Endothelial cell of hepatic sinusoid (primary cell): ENCODE data around the gene SCYGR8.

Experiments used
- in situ Hi-C: cut with HindIII; loops from 2 replicates; pipeline ENCODE4 v1.10.0; 2017; ENCODE audit warnings: low sequenced_read_pairs

SCYGR8 gene

GRCh38 chr2:227759411-227760118, 13.9 kb downstream of the SCYGR8 start:
- in situ Hi-C loops, result no loop called here

- in situ Hi-C loops, result no loop called here
Measured at GRCh38 chr2:227761740-227762476, 16.2 kb downstream of the SCYGR8 start.

- in situ Hi-C loops, result no loop called here
Measured at GRCh38 chr2:227765788-227766372, 20.2 kb downstream of the SCYGR8 start.

GRCh38 chr2:227766373-227766883, 20.7 kb downstream of the SCYGR8 start:
- in situ Hi-C loops, result no loop called here

GRCh38 chr2:227767830-227768229, 22.1 kb downstream of the SCYGR8 start:
- in situ Hi-C loops, result no loop called here

- in situ Hi-C loops, result loop anchor here (5.0 kb wide), 1 partner anchor 80 kb away; no protein-coding TSS in a partner anchor
Measured at GRCh38 chr2:227772197-227772661, 26.5 kb downstream of the SCYGR8 start.

GRCh38 chr2:227772932-227773331, 27.2 kb downstream of the SCYGR8 start:
- in situ Hi-C loops, result loop anchor here (5.0 kb wide), 1 partner anchor 79 kb away; no protein-coding TSS in a partner anchor

- in situ Hi-C loops, result loop anchor here (5.0 kb wide), 1 partner anchor 78 kb away; no protein-coding TSS in a partner anchor
Measured at GRCh38 chr2:227774011-227774624, 28.4 kb downstream of the SCYGR8 start.

GRCh38 chr2:227774895-227775842, 29.5 kb downstream of the SCYGR8 start:
- in situ Hi-C loops, result loop anchor here (5.0 kb wide), 1 partner anchor 77 kb away; no protein-coding TSS in a partner anchor

GRCh38 chr2:227780981-227781615, 35.4 kb downstream of the SCYGR8 start:
- in situ Hi-C loops, result loop anchor here (5.0 kb wide), 3 partner anchors 41 to 106 kb away; no protein-coding TSS in a partner anchor

GRCh38 chr2:227781841-227782240, 36.1 kb downstream of the SCYGR8 start:
- in situ Hi-C loops, result loop anchor here (5.0 kb wide), 3 partner anchors 40 to 105 kb away; no protein-coding TSS in a partner anchor

GRCh38 chr2:227782804-227783203, 37.1 kb downstream of the SCYGR8 start:
- in situ Hi-C loops, result loop anchor here (5.0 kb wide), 3 partner anchors 39 to 104 kb away; no protein-coding TSS in a partner anchor

GRCh38 chr2:227783404-227784138, 37.9 kb downstream of the SCYGR8 start:
- in situ Hi-C loops, result loop anchor here (5.0 kb wide), 3 partner anchors 39 to 104 kb away; no protein-coding TSS in a partner anchor

GRCh38 chr2:227785293-227785692, 39.6 kb downstream of the SCYGR8 start:
- in situ Hi-C loops, result no loop called here

- in situ Hi-C loops, result no loop called here
Measured at GRCh38 chr2:227788561-227789018, 42.9 kb downstream of the SCYGR8 start.

- in situ Hi-C loops, result no loop called here
Measured at GRCh38 chr2:227789803-227790202, 44.1 kb downstream of the SCYGR8 start.

- in situ Hi-C loops, result no loop called here
Measured at GRCh38 chr2:227793148-227793712, 47.5 kb downstream of the SCYGR8 start.
